Mesendoderm (in vitro differentiated cells): ENCODE measurements around the gene CCNG1.

Experiments used
- DNase-seq: peaks from one replicate; pipeline ENCODE4 v3.0.0; 2013
- H2AK5ac ChIP-seq: 2 replicates; pipeline ENCODE4 v1.6.1; 2013; ENCODE audit warnings: low read length, inconsistent platforms
- H2BK120ac ChIP-seq: 2 replicates; pipeline ENCODE4 v1.6.1; 2013; ENCODE audit warnings: low read depth, mild to moderate bottlenecking, low read length, moderate library complexity, mixed read lengths
- H2BK15ac ChIP-seq: replicated peaks from 2 replicates; pipeline ENCODE4 v1.6.1; 2013; ENCODE audit warnings: low read depth, mild to moderate bottlenecking, moderate library complexity
- H2BK5ac ChIP-seq: 2 replicates; pipeline ENCODE4 v1.6.1; 2013; ENCODE audit warnings: low read length, inconsistent platforms
- H3K18ac ChIP-seq: 2 replicates; pipeline ENCODE4 v1.6.1; 2013; ENCODE audit warnings: mild to moderate bottlenecking, low read length, mixed read lengths
- H3K23ac ChIP-seq: one replicate; pipeline ENCODE4 v1.6.1; 2013; ENCODE audit warnings: low read length
- H3K27ac ChIP-seq: 2 replicates; pipeline ENCODE4 v1.5.1; 2013; ENCODE audit warnings: low read depth, mild to moderate bottlenecking, inconsistent platforms, low read length, moderate library complexity
- H3K27me3 ChIP-seq: 2 replicates; pipeline ENCODE4 v1.6.1; 2013; ENCODE audit warnings: low read length, control low read depth, mild to moderate bottlenecking, inconsistent platforms; ENCODE audit not compliant: insufficient read depth, poor library complexity
- H3K36me3 ChIP-seq: 2 replicates; pipeline ENCODE4 v1.6.1; 2013; ENCODE audit warnings: low read length, inconsistent platforms; ENCODE audit not compliant: control insufficient read depth, insufficient read depth
- H3K4ac ChIP-seq: one replicate; pipeline ENCODE4 v1.6.1; 2013; ENCODE audit warnings: low read depth, mild to moderate bottlenecking, low read length, moderate library complexity
- H3K4me1 ChIP-seq: 2 replicates; pipeline ENCODE4 v1.6.1; 2013; ENCODE audit warnings: low read depth, low read length, inconsistent platforms; ENCODE audit not compliant: control insufficient read depth
- H3K4me2 ChIP-seq: 2 replicates; pipeline ENCODE4 v1.6.1; 2013; ENCODE audit warnings: low read length
- H3K4me3 ChIP-seq: 2 replicates; pipeline ENCODE4 v1.5.1; 2013; ENCODE audit warnings: mild to moderate bottlenecking, low read length
- H3K56ac ChIP-seq: one replicate; pipeline ENCODE4 v1.6.1; 2013; ENCODE audit warnings: low read length
- H3K79me1 ChIP-seq: 2 replicates; pipeline ENCODE4 v1.6.1; 2013; ENCODE audit warnings: low read length, inconsistent platforms
- H3K79me2 ChIP-seq: 2 replicates; pipeline ENCODE4 v1.6.1; 2013; ENCODE audit warnings: mild to moderate bottlenecking, low read length; ENCODE audit not compliant: control insufficient read depth, insufficient read depth
- H3K9ac ChIP-seq: 2 replicates; pipeline ENCODE4 v1.6.1; 2013; ENCODE audit warnings: low read length, inconsistent platforms
- H4K5ac ChIP-seq: one replicate; pipeline ENCODE4 v1.6.1; 2013; ENCODE audit warnings: low read length
- H4K8ac ChIP-seq: one replicate; pipeline ENCODE4 v1.6.1; 2013; ENCODE audit warnings: low read depth, mild to moderate bottlenecking, control low read depth, low read length, moderate library complexity
- WGBS: extraction: QIAGEN DNeasy Blood & Tissue Kit; methylation state at CpG from one replicate; pipeline ENCODE4 v1.1.7; 2013; ENCODE audit warnings: low lambda C conversion rate, missing lambda C conversion rate; ENCODE audit not compliant: insufficient coverage; ENCODE audit errors: extremely low coverage; 5-methylcytosine and 5-hydroxymethylcytosine counted together

The CCNG1 gene

GRCh38 chr5:163475411-163475810, 38.0 kb downstream of the CCNG1 start:
- Histone ChIP-seq H3K56ac (no peak overlapping the region), H3K18ac (no peak overlapping the region), H2BK120ac (no peak overlapping the region), H3K9ac (no peak overlapping the region), H2BK15ac (no peak overlapping the region), H3K4me3 (no peak overlapping the region), H4K5ac (no peak overlapping the region), H3K23ac (no peak overlapping the region), H4K8ac (no peak overlapping the region), H2BK5ac (no peak overlapping the region), H3K27ac (no peak overlapping the region), H2AK5ac (no peak overlapping the region), H3K79me1 (no peaks in the 10 kb centered on the region), H3K36me3 (no peaks in the 10 kb centered on the region), H3K4me1 (no peaks in the 10 kb centered on the region), H3K4ac (no peak overlapping the region), H3K27me3 (no peaks in the 10 kb centered on the region), H3K79me2 (no peaks in the 10 kb centered on the region), H3K4me2 (no peak overlapping the region)
- 100% methylated on average over 1 of the region's 2 CpGs for WGBS
- DNase-seq: no peak

- H2AK5ac ChIP-seq: no peak overlapping the region
- no peaks in the 10 kb centered on the region for H3K27me3 ChIP-seq
- H3K27ac ChIP-seq: no peak overlapping the region
- H3K18ac ChIP-seq: no peak overlapping the region
- H4K8ac ChIP-seq: no peak overlapping the region
- H3K4me1 ChIP-seq: no peaks in the 10 kb centered on the region
- no peak overlapping the region for H3K56ac ChIP-seq
- H3K9ac ChIP-seq: no peak overlapping the region
- no peak overlapping the region for H3K4me3 ChIP-seq
- no peak overlapping the region for H3K4me2 ChIP-seq
- no CpG with 5 or more reads among the region's 2 CpGs for WGBS
- H2BK5ac ChIP-seq: no peak overlapping the region
- H3K79me1 ChIP-seq: no peaks in the 10 kb centered on the region
- H4K5ac ChIP-seq: no peak overlapping the region
- H3K36me3 ChIP-seq: no peaks in the 10 kb centered on the region
- H3K4ac ChIP-seq: no peak overlapping the region
- no peak overlapping the region for H2BK120ac ChIP-seq
- DNase-seq: no peak
- H3K23ac ChIP-seq: no peak overlapping the region
- no peaks in the 10 kb centered on the region for H3K79me2 ChIP-seq
- H2BK15ac ChIP-seq: no peak overlapping the region
Measured at GRCh38 chr5:163478126-163478981, 41.0 kb downstream of the CCNG1 start.

GRCh38 chr5:163478982-163479271, 41.5 kb downstream of the CCNG1 start:
- Histone ChIP-seq H2AK5ac (no peak overlapping the region), H3K79me1 (no peaks in the 10 kb centered on the region), H3K4me1 (no peaks in the 10 kb centered on the region), H4K8ac (no peak overlapping the region), H3K56ac (no peak overlapping the region), H3K9ac (no peak overlapping the region), H3K23ac (no peak overlapping the region), H3K18ac (no peak overlapping the region), H3K27me3 (no peaks in the 10 kb centered on the region), H2BK15ac (no peak overlapping the region), H3K79me2 (no peaks in the 10 kb centered on the region), H3K4me2 (no peak overlapping the region), H3K4me3 (no peak overlapping the region), H3K27ac (no peak overlapping the region), H2BK120ac (no peak overlapping the region), H3K4ac (no peak overlapping the region), H2BK5ac (no peak overlapping the region), H3K36me3 (no peaks in the 10 kb centered on the region), H4K5ac (no peak overlapping the region)
- DNase-seq: no peak
- WGBS: no CpG with 5 or more reads among the region's 1 CpG

GRCh38 chr5:163489055-163489744, 51.8 kb downstream of the CCNG1 start:
- Histone ChIP-seq H3K56ac (peak overlapping the region; percentile 50), H3K4me2 (no peak overlapping the region), H3K79me2 (no peaks in the 10 kb centered on the region), H3K9ac (no peak overlapping the region), H2BK5ac (no peak overlapping the region), H3K18ac (no peak overlapping the region), H4K8ac (no peak overlapping the region), H3K27ac (no peak overlapping the region), H2BK15ac (no peak overlapping the region), H3K36me3 (no peaks in the 10 kb centered on the region), H3K4me3 (no peak overlapping the region), H2BK120ac (no peak overlapping the region), H2AK5ac (no peak overlapping the region), H3K4me1 (no peaks in the 10 kb centered on the region), H4K5ac (no peak overlapping the region), H3K79me1 (no peaks in the 10 kb centered on the region), H3K4ac (no peak overlapping the region), H3K23ac (no peak overlapping the region), H3K27me3 (no peaks in the 10 kb centered on the region)
- no CpG with 5 or more reads among the region's 6 CpGs for WGBS
- DNase-seq: peak; percentile 87

GRCh38 chr5:163489745-163490075, 52.3 kb downstream of the CCNG1 start:
- Histone ChIP-seq H3K36me3 (no peaks in the 10 kb centered on the region), H2BK5ac (no peak overlapping the region), H3K4ac (no peak overlapping the region), H3K56ac (no peak overlapping the region), H3K27ac (no peak overlapping the region), H3K79me2 (no peaks in the 10 kb centered on the region), H3K18ac (no peak overlapping the region), H3K9ac (peak overlapping the region; percentile 3), H2BK15ac (no peak overlapping the region), H2AK5ac (no peak overlapping the region), H3K79me1 (no peaks in the 10 kb centered on the region), H3K4me2 (no peak overlapping the region), H2BK120ac (no peak overlapping the region), H3K27me3 (no peaks in the 10 kb centered on the region), H3K4me3 (no peak overlapping the region), H3K4me1 (no peaks in the 10 kb centered on the region), H4K5ac (no peak overlapping the region), H4K8ac (no peak overlapping the region), H3K23ac (no peak overlapping the region)
- no peak for DNase-seq
- WGBS: no CpG with 5 or more reads among the region's 3 CpGs
